Effector CD8-positive, alpha-beta T cell (primary cell): ENCODE measurements around the gene BRAF.
"Not testable (repeated sequence)": the region's sequence is repeated elsewhere in the genome, so short reads cannot be mapped to it uniquely, and the experiment has no call there.

Experiments used
- DNase-seq: peaks from one replicate; lab custom pipeline; 2025; lab: John Stamatoyannopoulos, UW

BRAF gene

GRCh38 chr7:140771826-140772225, 152.9 kb downstream of the BRAF start:
- no peak for DNase-seq

DNA sequence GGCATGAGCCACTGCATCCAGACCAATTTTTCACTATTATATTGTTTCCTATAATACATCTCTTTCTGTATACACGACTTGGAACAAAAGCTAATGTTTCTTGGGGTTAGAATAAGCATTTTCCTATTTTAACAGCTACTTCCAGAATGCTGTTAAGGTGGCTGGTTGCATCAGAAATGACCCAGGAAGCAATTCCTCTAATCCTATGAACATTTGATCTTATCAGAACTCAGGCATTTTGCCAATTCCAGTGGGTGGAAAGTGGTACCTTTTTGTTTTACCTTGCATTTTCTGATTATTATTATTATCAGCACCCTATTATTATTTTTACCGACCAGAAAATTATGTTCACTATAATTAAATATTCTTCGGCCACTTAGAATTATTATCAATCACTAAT, 154.9 kb downstream of the BRAF start:
- no peak for DNase-seq

- DNase-seq = no peak
These were observed 157.3 kb downstream of the BRAF start for GRCh38 chr7:140767418-140767817.

GRCh38 chr7:140765441-140765840, 159.3 kb downstream of the BRAF start:
- not testable (repeated sequence) for DNase-seq

GRCh38 chr7:140763166-140763565, 161.6 kb downstream of the BRAF start:
- not testable (repeated sequence) for DNase-seq

DNA sequence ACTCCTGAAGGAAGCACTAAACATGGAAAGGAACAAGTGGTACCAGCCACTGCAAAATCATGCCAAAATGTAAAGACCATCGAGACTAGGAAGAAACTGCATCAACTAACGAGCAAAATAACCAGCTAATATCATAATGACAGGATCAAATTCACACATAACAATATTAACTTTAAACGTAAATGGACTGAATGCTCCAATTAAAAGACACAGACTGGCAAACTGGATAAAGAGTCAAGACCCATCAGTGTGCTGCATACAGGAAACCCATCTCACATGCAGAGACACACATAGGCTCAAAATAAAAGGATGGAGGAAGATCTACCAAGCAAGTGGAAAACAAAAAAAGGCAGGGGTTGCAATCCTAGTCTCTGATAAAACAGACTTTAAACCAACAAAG, 163.4 kb downstream of the BRAF start:
- not testable (repeated sequence) for DNase-seq

DNA sequence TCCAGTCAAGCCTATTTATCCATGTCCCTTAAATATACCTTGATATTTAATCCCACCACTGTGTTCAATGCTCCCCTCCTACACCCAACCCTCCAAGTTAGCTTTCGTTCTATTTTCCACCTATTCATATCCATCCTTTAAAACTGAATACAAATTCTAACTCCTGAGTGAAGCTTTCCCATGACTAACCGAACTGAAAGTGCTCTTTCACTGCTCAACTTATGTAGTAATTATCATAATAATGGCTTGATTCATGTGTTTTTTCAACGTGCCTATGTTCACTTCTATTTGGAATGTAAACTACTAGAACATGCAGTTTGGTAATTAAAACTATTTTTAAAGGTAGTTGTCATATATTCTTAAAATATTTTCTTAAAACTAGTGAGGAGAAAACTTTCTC, 170.2 kb downstream of the BRAF start:
- no peak for DNase-seq

- no peak for DNase-seq
These were observed 172.2 kb downstream of the BRAF start for GRCh38 chr7:140752533-140752932.

GRCh38 chr7:140746751-140747150, 178.0 kb downstream of the BRAF start:
- DNase-seq = no peak

- no peak for DNase-seq
These were observed 179.3 kb downstream of the BRAF start for GRCh38 chr7:140745266-140746058.

DNA sequence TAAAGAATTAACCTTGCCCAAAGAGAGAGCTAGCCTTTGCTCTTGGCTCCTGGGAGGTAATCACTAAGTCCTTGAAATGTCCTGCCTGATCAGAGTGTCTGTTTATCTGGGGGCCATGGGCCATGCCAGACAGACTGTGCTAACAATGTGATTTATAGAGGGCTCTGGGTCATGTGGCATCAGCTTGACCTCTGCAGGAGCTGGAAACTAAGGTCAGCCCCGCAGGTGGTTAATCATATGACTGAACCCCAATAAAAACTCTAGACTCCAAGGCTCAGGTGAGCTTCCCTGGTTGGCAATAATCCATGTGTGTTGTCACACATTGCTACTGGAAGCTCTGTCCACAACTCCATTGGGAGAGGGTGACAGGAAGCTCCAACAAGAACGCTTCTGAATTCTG, 180.7 kb downstream of the BRAF start:
- no peak for DNase-seq

- DNase-seq = not testable (repeated sequence)
These were observed 181.5 kb downstream of the BRAF start for GRCh38 chr7:140743255-140743654.

DNA sequence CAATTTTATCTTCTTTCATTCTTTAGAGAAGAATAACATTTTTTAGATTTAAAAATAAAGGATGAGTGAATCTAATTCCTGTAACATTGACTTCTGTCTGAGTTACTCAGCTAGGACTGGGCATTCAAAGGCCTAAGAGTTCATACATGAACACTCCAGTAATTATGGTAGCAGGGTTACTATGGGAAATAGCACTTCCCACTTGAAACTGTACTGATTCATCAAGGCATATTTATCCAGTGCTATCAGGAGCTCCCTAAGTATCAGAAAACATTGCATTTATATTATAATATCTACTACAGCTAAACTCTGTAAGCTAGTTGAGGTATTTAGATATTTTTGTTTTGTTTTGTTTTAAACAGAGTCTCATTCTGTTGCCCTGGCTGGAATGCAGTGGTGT, 186.4 kb downstream of the BRAF start:
- no peak for DNase-seq

DNA sequence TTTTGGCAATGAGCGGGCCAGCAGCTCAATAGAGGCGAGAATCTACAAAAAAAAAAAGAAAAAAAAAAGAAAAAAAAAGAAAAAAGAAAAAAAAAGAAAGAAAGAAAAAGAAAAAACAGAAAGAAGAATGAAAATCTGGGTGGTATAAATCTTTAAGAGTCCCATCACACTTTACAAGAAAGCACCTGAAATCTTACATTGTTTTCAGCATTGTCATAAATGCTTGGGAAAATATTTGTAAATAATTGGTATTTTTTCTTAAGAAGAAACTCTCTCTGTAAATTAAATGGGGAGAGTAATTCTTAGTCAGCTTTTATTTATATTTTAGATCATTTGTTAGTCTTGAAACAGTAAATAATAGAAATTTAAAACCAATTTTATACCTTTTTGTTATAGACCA, 190.0 kb downstream of the BRAF start:
- no peak for DNase-seq

DNA sequence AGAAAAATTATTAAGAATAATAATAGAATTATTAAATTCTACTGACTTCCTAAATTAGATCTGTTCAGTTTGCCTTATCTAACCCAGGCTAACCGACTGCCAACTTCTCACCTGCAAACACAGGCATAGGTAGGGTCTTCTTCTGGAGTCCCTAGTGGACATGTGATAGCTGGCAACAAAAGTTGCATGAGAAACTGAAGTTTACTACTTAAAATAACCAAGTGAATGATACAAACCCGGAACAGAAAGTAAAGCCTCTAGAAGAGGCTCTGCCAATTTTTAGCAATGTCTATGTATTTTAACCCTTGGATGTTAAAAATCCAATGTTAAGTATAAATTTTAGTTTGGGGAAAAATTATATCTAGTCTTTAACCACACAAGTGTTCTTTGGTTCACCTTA, 190.6 kb downstream of the BRAF start:
- no peak for DNase-seq

GRCh38 chr7:140732416-140732815, 192.3 kb downstream of the BRAF start:
- no peak for DNase-seq

DNA sequence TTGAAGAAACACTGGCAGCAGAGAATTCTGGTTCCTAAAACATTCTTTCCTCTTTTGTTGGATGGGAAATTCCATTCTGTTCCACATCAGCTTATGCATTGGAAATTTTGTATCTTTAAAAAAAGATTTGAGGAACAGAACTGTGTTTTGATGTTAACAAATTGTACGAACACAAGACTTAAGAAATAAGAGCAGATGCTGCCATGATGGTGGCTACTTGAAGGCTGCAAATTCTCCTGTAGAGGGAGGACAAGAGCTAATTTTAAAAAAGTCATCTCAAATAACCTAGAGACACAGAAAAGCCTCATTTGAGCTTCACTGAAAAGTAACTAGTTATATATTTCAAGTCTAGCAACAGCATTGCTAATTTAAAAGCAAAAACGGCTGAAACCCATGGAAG, 198.4 kb downstream of the BRAF start:
- no peak for DNase-seq

DNA sequence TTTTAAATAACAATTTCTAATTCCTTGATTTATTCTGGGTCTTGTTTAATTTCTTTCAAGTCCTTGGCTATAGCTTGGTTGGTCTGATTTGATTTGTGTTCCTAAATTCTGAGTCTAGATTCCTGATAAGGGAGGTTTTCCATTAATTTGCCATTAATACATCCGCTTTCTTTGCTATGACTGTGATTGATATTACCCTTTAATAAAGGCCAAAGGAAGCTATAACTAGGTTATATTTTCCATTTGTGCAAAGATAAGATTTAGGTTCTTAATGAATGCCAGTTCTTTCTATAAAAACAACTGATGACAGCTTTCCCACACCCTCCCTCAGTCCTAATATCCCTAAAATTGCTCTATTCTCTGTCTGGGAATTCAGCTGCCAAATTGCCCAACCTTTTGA, 200.0 kb downstream of the BRAF start:
- no peak for DNase-seq

GRCh38 chr7:140723574-140723973, 201.2 kb downstream of the BRAF start:
- no peak for DNase-seq

DNA sequence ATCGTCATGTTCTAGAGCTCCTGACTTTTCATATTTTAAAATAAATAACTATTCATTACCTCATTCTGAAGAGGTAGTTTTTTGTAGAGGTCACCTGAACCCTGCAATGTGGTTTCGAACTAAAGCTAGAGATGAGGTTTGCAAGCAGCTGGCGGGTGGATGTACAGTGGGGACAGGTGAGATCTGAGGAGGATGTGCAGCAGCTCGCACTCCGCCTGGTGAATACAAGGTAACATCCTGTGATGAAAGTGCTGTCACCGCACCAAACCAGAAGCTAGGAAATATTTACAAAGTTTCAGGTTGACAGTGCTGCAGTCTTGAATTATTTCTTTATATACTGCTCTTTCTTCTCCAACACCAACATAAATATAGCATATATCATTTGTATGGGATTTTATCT, 201.7 kb downstream of the BRAF start:
- DNase-seq = peak; percentile 7

DNA sequence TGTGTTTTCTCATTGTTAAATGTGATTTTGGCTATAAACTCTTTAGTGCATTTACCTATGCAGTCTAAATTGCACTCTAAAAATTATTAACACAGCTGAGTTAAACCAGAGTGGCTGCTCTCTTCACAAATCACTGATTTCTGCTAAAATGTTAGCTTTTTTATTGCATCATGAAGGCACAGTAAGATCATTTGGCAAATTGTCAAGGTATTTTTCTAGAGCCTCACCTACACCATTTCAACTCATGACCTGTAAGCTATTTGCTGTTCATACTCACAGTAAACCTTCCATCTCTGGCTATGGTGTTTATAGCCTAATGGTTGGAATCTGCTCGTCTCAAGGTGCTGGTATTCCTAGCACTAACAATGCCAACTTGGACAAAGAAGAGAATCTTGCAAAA, 202.5 kb downstream of the BRAF start:
- no peak for DNase-seq

DNA sequence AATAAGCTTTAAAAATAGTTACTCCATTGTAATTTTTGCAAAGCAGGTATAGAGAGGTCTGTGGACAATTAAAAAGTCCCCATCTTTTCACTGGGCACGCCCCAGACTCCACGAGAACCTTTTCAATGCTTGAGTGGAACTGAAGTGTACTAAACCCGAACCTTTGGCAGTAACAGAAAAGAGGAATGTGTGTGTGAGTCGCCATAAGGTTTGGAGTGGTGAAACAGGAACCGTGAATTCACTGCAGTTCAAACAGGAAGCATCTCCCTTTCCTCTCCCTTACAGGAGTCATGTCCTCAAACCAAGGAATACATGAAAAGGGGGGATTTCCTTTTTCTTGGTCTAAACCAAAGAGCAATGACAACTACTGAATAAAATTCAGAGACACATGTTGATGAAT, 205.0 kb downstream of the BRAF start:
- DNase-seq = no peak

DNA sequence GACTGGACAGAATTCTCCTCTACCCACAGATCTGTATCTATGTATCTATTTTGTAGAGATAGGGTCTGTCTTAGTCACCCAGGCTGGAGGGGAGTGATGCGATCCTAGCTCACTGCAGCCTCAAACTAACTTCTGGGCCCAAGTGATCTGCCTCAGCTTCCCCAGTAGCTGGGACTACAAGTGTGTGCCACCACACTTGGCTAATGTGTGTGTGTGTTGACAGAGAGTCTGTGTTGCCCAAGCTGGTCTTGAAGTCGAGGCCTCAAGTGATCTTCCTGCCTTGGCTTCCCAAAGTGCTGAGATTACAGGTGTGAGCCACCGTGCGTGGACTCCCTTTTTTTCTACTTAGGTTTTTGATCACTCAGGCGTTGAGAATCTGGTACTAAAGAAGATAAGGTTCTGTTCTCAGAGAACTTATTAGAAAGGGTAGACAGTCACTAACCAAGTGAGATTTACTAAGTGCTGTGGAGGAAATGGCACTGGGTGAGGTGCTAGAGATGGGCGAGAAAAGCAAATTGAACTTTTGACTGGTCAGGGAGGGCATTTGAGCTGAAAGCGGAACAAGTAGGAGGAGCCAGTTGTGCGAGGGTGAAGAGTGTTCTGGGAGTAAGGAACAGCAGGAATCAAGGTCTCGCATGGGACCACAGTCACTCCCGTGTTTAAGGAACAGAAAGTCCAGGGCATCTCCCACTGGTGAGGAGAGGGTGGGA, 210.2 kb downstream of the BRAF start:
- no peak for DNase-seq

DNA sequence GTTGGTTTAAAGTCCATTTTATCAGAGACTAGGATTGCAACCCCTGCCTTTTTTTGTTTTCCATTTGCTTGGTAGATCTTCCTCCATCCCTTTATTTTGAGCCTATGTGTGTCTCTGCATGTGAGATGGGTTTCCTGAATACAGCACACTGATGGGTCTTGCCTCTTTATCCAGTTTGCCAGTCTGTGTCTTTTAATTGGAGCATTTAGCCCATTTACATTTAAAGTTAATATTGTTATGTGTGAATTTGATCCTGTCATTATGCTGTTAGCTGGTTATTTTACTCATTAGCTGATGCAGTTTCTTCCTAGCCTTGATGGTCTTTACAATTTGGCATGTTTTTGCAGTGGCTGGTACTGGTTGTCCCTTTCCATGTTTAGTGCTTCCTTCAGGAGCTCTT, 212.3 kb downstream of the BRAF start:
- DNase-seq = not testable (repeated sequence)
